ENCODE measurements around the gene ARSG. TPM values are rescaled to one million over a fixed set of nuclear protein-coding genes. Genes with fewer than 3 reads are reported as not detected.
A peak's percentile ranks its signal among the peaks of the same experiment; 100 is the strongest.

The ARSG gene
- polyA plus RNA-seq, 1 experiment = 1.9 TPM

DNA sequence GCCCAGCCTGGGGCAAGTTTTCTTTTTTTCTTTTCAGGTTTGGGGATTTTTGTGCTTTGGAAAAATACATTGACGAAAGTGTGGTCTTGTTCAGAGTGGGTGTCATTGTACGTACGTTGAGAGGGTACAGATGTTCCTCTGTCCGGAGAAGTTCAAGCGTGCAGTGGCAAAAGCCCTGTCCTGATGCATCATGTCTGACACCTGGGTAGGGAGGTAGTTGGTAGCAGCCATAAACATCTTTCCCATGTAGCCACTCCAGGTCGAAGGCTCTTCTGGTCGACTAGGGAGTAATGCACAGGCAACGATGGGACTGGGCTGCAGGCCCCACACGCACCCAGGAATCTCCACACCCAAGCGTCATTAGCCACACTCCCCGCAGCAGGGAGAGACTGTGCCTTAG lies 138.6 kb downstream of the ARSG start:
- no peaks in the 10 kb centered on the region for H3K9me3 ChIP-seq (ENCODE audit: control insufficient read depth, insufficient read depth, low read length)
- DNase-seq (ENCODE audit: low read depth, low spot score) = no peak
- H3K27me3 ChIP-seq (ENCODE audit: control insufficient read depth, insufficient read depth, low read length) = no peaks in the 10 kb centered on the region
- ChIA-PET POLR2A (no interaction called here), CTCF (interaction anchor here (1.0 kb wide), 1 partner anchor 31 kb away, joined by 4 read pairs; no protein-coding TSS in a partner anchor)
- TF ChIP-seq CTCF (IDR thresholded peaks at IDR 0.05; ENCODE audit: low read depth, low read length) = no peak
- H3K4me3 ChIP-seq (ENCODE audit: low read depth, low read length) = no peak overlapping the region
- no peak overlapping the region for H3K27ac ChIP-seq (ENCODE audit: low read depth, low read length)

DNA sequence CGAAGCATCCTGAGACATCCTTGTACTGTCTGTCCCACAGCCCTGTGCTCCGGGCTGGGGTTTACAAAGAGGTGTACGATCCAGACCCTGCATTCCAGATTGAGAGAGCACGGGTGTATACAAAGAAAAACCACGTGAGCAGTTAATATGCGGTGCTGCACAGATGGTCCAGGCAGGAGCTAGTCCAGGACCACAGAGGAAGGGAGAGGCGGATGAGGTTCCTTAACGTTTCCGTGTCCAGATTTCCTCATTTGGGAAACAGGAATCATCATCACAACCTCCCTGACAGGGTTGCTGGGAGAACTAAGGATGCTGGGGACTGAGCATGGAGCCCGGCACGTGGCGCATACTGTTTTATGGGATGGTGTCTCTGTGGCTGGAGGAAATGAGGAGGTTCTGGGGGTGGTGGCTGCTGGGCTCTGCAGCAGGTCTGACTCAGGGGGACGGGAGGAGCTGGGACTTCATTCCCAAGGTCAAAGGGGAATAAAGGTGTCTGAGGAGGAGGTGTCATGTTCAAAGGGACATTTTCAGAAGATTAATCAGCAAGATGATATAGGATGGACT lies 139.8 kb downstream of the ARSG start:
- no peak for TF ChIP-seq CTCF (IDR thresholded peaks at IDR 0.05; ENCODE audit: low read depth, low read length)
- Histone ChIP-seq H3K4me3 (ENCODE audit: low read depth, low read length) (no peak overlapping the region), H3K27ac (ENCODE audit: low read depth, low read length) (no peak overlapping the region), H3K9me3 (ENCODE audit: control insufficient read depth, insufficient read depth, low read length) (no peaks in the 10 kb centered on the region), H3K27me3 (ENCODE audit: control insufficient read depth, insufficient read depth, low read length) (no peaks in the 10 kb centered on the region)
- CTCF ChIA-PET = interaction anchor here (1.0 to 1.7 kb wide), 3 partner anchors 10 to 168 kb away, joined by 4 to 5 read pairs (median 4); no protein-coding TSS in a partner anchor
- DNase-seq (ENCODE audit: low read depth, low spot score) = no peak
- POLR2A ChIA-PET = no interaction called here

GRCh38 chr17:68431661-68432071 lies 140.4 kb downstream of the ARSG start:
- H3K9me3 ChIP-seq (ENCODE audit: control insufficient read depth, insufficient read depth, low read length) = no peaks in the 10 kb centered on the region
- TF ChIP-seq CTCF (IDR thresholded peaks at IDR 0.05; ENCODE audit: low read depth, low read length) = peak; percentile 38; the same call in 1 of the 2 replicates
- H3K27me3 ChIP-seq (ENCODE audit: control insufficient read depth, insufficient read depth, low read length) = no peaks in the 10 kb centered on the region
- CTCF ChIA-PET = interaction anchor here (0.7 to 2.8 kb wide), 8 partner anchors 9 to 169 kb away, joined by 3 to 19 read pairs (median 4); no protein-coding TSS in a partner anchor
- no peak overlapping the region for H3K27ac ChIP-seq (ENCODE audit: low read depth, low read length)
- POLR2A ChIA-PET = no interaction called here
- H3K4me3 ChIP-seq (ENCODE audit: low read depth, low read length) = no peak overlapping the region
- no peak for DNase-seq (ENCODE audit: low read depth, low spot score)

GRCh38 chr17:68432086-68432864 lies 141.0 kb downstream of the ARSG start:
- CTCF ChIA-PET = interaction anchor here (0.7 to 2.8 kb wide), 8 partner anchors 9 to 169 kb away, joined by 3 to 19 read pairs (median 4); no protein-coding TSS in a partner anchor
- DNase-seq (ENCODE audit: low read depth, low spot score) = no peak
- POLR2A ChIA-PET = no interaction called here
- no peaks in the 10 kb centered on the region for H3K9me3 ChIP-seq (ENCODE audit: control insufficient read depth, insufficient read depth, low read length)
- TF ChIP-seq CTCF (IDR thresholded peaks at IDR 0.05; ENCODE audit: low read depth, low read length) = no peak
- H3K4me3 ChIP-seq (ENCODE audit: low read depth, low read length) = no peak overlapping the region
- no peaks in the 10 kb centered on the region for H3K27me3 ChIP-seq (ENCODE audit: control insufficient read depth, insufficient read depth, low read length)
- H3K27ac ChIP-seq (ENCODE audit: low read depth, low read length) = no peak overlapping the region

- H3K9me3 ChIP-seq (ENCODE audit: control insufficient read depth, insufficient read depth, low read length) = no peaks in the 10 kb centered on the region
- ChIA-PET CTCF (interaction anchor here (1.1 to 2.8 kb wide), 4 partner anchors 25 to 171 kb away, joined by 4 to 19 read pairs (median 5); no protein-coding TSS in a partner anchor), POLR2A (no interaction called here)
- no peaks in the 10 kb centered on the region for H3K27me3 ChIP-seq (ENCODE audit: control insufficient read depth, insufficient read depth, low read length)
- no peak for DNase-seq (ENCODE audit: low read depth, low spot score)
- TF ChIP-seq CTCF (IDR thresholded peaks at IDR 0.05; ENCODE audit: low read depth, low read length) = no peak
- H3K27ac ChIP-seq (ENCODE audit: low read depth, low read length) = no peak overlapping the region
- no peak overlapping the region for H3K4me3 ChIP-seq (ENCODE audit: low read depth, low read length)
These were observed 141.9 kb downstream of the ARSG start for GRCh38 chr17:68433211-68433610.
